Left ventricle myocardium inferior (tissue), 1 donor: ENCODE measurements around the gene TRIP13. TPM values are rescaled to one million over a fixed set of nuclear protein-coding genes. Genes with fewer than 3 reads are reported as not detected.
A peak's percentile ranks its signal among the peaks of the same experiment; 100 is the strongest.

Experiments
- DNase-seq: peaks from one replicate; pipeline ENCODE4 v3.0.0-alpha.2; 2020
- H3K27ac ChIP-seq: fragments of 200-600 bp; replicated peaks from 2 replicates; pipeline ENCODE4 v1.8.0; 2021
- H3K27me3 ChIP-seq: fragments of 200-600 bp; 2 replicates; pipeline ENCODE4 v1.8.0; 2021; ENCODE audit warnings: low read depth
- H3K36me3 ChIP-seq: fragments of 200-600 bp; 2 replicates; pipeline ENCODE4 v1.8.0; 2021
- H3K4me1 ChIP-seq: fragments of 200-600 bp; 2 replicates; pipeline ENCODE4 v1.8.0; 2021
- H3K4me3 ChIP-seq: fragments of 200-600 bp; 2 replicates; pipeline ENCODE4 v1.8.0; 2021; ENCODE audit warnings: mild to moderate bottlenecking, moderate library complexity
- H3K9me3 ChIP-seq: fragments of 200-600 bp; replicated peaks from 2 replicates; pipeline ENCODE4 v1.8.0; 2021
- CTCF ChIP-seq: fragments of 200-600 bp; IDR thresholded peaks from 2 replicates; pipeline ENCODE4 v1.8.0; 2021; ENCODE audit warnings: antibody characterized with exemption, mild to moderate bottlenecking, borderline replicate concordance
- intact Hi-C: fragments of 100-400 bp; cut with micrococcal nuclease; formaldehyde crosslinking; loops from one replicate; pipeline ENCODE4 v1.11.0; 2022
- total RNA-seq: library from RNA; stranded (reverse); fragmentation: NEBNext Ultra II Directional; extraction: Animal tissue kit (Norgen Biotek cat#: 25700); gene quantifications from one replicate; pipeline ENCODE4 v1.2.1, GENCODE V29; 2021
- donor health status: DM: no; HTN: yes; CAD: no; lungs with severe emphysema.

The TRIP13 gene
- total RNA-seq, 1 donor from 2014 or later, result 0.44 TPM

GRCh38 chr5:870956-871355 is 21.7 kb upstream of the TRIP13 start:
- no peak for TF ChIP-seq CTCF
- no peak overlapping the region for H3K4me3 ChIP-seq
- peak; percentile 9 for DNase-seq
- H3K27me3 ChIP-seq, result no peaks in the 10 kb centered on the region
- H3K4me1 ChIP-seq, result no peaks in the 10 kb centered on the region
- H3K36me3 ChIP-seq, result peaks cover 97% of the 10 kb centered on the region
- intact Hi-C loops, result no loop called here
- H3K9me3 ChIP-seq, result no peaks in the 10 kb centered on the region
- no peak overlapping the region for H3K27ac ChIP-seq

- no peak for TF ChIP-seq CTCF
- DNase-seq, result peak; percentile 13
- Histone ChIP-seq H3K27ac (no peak overlapping the region), H3K4me3 (no peak overlapping the region), H3K4me1 (no peaks in the 10 kb centered on the region), H3K9me3 (no peaks in the 10 kb centered on the region), H3K27me3 (no peaks in the 10 kb centered on the region), H3K36me3 (peaks cover 97% of the 10 kb centered on the region)
- intact Hi-C loops, result no loop called here
Observed at GRCh38 chr5:871596-872298, 20.9 kb upstream of the TRIP13 start.

GRCh38 chr5:872301-872700 is 20.4 kb upstream of the TRIP13 start:
- Histone ChIP-seq H3K9me3 (no peaks in the 10 kb centered on the region), H3K36me3 (peaks cover 97% of the 10 kb centered on the region)

GRCh38 chr5:873328-873727 is 19.4 kb upstream of the TRIP13 start:
- no peaks in the 10 kb centered on the region for H3K27me3 ChIP-seq
- no peak for TF ChIP-seq CTCF
- DNase-seq, result peak; percentile 10
- peaks cover 97% of the 10 kb centered on the region for H3K36me3 ChIP-seq
- no peaks in the 10 kb centered on the region for H3K9me3 ChIP-seq
- no peak overlapping the region for H3K27ac ChIP-seq
- intact Hi-C loops, result no loop called here
- no peaks in the 10 kb centered on the region for H3K4me1 ChIP-seq
- no peak overlapping the region for H3K4me3 ChIP-seq

More at GRCh38 chr5:872301-872700, 20.4 kb upstream of the TRIP13 start:
- TF ChIP-seq CTCF, result no peak
- Histone ChIP-seq H3K4me1 (no peaks in the 10 kb centered on the region), H3K4me3 (no peak overlapping the region), H3K27ac (no peak overlapping the region), H3K27me3 (no peaks in the 10 kb centered on the region)
- peak; percentile 12 for DNase-seq
- intact Hi-C loops, result no loop called here

- no peak for DNase-seq
- intact Hi-C loops, result no loop called here
- H3K27me3 ChIP-seq, result no peaks in the 10 kb centered on the region
- H3K9me3 ChIP-seq, result no peaks in the 10 kb centered on the region
- H3K27ac ChIP-seq, result no peak overlapping the region
- no peak for TF ChIP-seq CTCF
- peaks cover 78% of the 10 kb centered on the region for H3K36me3 ChIP-seq
- H3K4me3 ChIP-seq, result no peak overlapping the region
- H3K4me1 ChIP-seq, result no peaks in the 10 kb centered on the region
Observed at GRCh38 chr5:875931-876330, 16.8 kb upstream of the TRIP13 start.
